B cell (primary cell): ENCODE measurements around the gene CRYM.

Experiments
- EZH2 ChIP-seq: IDR thresholded peaks from 2 replicates; pipeline ENCODE4 v1.6.1; 2012; ENCODE audit warnings: borderline replicate concordance, low read depth, mild to moderate bottlenecking, moderate library complexity, low read length; ENCODE audit not compliant: insufficient read depth, poor library complexity, severe bottlenecking
- TF ChIP-seq, protein P1 (sequence below): fragments of 200-600 bp; IDR thresholded peaks from one replicate; pipeline ENCODE4 v1.8.0; 2022; ENCODE audit warnings: antibody characterized with exemption, mild to moderate bottlenecking

DNA sequence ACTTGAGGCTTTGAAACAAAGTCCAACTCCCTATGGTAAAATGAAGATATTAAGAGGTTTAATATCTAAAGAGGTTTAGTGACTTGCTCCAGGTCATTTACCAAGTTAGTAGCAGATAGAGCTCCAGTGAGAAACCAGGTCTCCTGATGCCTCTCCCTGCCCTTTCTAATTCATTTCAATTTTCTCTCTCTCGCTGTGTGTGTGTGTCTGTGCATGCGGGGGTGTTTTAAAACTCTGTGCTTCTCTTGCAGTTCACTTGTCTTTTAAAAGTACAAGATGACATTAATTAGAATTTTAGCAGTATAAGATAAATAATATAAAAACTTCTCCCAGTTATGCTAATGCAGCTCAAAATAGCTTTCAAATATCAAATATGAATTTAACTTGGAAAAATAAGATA, 58.5 kb downstream of the CRYM start:
- TF ChIP-seq, protein P1, sequence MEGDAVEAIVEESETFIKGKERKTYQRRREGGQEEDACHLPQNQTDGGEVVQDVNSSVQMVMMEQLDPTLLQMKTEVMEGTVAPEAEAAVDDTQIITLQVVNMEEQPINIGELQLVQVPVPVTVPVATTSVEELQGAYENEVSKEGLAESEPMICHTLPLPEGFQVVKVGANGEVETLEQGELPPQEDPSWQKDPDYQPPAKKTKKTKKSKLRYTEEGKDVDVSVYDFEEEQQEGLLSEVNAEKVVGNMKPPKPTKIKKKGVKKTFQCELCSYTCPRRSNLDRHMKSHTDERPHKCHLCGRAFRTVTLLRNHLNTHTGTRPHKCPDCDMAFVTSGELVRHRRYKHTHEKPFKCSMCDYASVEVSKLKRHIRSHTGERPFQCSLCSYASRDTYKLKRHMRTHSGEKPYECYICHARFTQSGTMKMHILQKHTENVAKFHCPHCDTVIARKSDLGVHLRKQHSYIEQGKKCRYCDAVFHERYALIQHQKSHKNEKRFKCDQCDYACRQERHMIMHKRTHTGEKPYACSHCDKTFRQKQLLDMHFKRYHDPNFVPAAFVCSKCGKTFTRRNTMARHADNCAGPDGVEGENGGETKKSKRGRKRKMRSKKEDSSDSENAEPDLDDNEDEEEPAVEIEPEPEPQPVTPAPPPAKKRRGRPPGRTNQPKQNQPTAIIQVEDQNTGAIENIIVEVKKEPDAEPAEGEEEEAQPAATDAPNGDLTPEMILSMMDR, result no peak
- no peak for TF ChIP-seq EZH2
